IPS DF 19.7 (cell line): ENCODE data around the gene ZDHHC11.
"Not testable (repeated sequence)": the region's sequence is repeated elsewhere in the genome, so short reads cannot be mapped to it uniquely, and the experiment has no call there.

Experiments
- DNase-seq: peaks from one replicate; pipeline ENCODE4 v3.0.0-alpha.2; 2013; ENCODE audit warnings: low read depth, low spot score

ZDHHC11 gene

DNA sequence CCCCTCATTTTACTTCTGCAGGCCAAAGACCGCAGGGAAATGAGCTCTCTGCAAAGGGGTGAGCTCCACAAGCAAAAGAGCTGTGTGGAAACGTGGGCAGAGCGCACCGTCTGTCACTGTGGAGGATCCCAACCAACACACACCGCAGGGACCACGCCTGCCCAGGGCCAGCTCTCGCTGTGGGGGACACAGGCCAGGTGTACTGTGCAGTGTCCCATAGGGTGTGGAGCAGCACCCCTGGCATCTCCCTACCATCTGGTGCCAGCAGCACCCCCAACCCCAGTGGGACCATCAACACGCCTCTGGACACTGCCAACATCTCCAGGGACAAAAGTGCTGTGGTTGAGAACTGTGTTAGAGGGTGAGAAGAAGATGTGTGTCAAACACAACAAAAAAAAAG is 27.9 kb upstream of the ZDHHC11 start:
- DNase-seq = not testable (repeated sequence)

DNA sequence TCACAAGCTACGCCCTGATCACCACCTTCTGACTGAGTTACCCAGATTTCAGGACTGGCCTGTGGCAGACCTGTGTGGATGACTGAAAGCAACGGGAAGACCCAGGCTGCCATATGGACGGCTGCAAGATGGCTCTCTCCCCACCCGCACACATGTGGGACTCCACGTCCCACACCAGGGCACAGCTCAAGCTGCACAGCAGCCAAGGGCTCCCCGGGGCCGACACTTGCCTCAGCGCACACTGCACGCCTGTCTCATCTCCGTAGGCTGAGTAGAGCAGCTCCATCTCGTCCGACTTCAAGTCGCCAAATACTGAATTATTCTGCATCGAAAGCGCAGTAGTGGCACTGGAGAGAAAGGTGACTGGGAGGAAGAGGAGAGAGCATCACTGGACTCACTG is 27.3 kb upstream of the ZDHHC11 start:
- no peak for DNase-seq

DNA sequence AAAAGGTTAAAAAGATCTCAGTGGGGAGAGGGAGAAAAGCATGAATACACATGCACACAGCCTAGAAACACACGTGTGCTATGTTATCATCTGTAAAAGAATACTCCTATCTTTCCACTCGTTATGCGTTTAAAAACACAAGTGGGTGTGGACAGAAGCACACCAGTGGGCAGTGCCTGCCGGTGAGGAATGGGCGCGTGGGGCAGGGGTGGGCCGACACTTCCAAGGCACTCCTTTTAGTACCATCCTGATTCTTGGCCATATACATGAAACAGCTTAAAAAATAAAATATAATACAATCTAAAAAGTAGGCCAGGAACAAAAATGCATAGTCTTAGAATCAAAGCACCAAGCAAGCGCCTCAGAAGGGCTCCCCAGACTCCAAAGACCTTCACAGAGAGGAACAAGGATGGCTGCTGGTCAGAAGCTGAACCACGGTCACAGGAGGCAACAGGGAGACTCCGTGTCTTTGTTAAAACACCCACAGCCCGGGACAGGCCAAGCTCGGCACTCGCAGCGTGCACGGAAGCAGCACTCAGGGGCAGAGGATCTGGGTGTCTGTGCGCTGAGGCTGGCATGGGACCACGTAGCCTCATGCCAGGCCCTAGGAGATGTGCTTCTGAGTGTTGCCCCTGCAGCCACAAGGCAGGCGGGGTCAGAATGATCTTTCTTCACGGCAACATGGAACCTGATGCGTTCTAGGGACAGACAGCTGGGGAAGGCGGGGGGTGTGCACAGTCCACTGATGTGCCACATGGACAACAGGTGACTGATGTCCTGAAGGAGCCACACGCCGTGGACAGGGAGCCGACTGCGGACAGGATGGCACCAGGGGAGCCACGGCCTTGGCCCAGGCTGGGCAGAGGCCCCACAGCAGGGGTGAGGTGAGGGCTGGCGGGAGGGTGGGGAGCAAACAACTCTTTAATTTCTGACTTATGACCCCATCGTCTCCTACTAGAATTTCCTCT is 25.9 kb upstream of the ZDHHC11 start:
- no peak for DNase-seq

DNA sequence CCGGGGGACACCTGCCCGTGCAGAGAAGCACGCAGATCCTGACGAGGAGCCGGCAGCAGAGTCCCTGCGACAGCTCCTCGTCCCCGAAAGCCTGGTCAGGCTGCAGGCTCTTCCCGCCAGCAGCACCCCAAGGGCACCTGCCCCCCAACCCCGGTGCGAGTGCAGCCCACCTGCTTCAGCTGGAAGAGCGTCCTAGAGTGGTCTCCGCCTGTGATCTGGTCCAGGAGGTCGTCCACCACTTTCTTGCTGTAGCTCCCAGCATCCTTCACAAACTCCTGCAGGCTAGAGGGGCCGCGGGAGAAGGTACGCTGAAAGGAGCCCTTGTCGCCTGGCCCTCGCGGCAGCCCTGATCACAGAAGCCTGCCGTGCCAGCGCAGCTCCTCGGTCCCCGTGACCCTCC is 25.1 kb upstream of the ZDHHC11 start:
- DNase-seq = no peak

DNA sequence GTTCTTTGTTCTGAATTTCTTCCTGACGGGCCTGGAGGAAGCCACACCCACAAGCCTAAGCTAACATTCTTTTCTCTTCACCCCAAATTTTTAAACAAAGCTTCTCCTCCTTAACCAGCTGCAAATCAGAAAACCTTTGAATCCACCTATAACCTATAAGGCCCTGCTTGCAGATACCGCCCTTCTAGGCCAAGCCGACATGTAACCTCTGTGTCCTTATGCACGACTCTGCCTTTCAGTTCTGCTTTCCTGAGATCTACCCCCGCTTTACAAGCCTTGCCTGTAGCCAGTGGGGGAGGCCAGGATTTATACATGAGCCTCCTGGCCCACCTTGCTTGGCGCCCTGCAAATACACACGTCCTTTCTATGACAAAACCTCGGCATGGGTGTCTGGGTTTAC is 22.5 kb upstream of the ZDHHC11 start:
- no peak for DNase-seq

DNA sequence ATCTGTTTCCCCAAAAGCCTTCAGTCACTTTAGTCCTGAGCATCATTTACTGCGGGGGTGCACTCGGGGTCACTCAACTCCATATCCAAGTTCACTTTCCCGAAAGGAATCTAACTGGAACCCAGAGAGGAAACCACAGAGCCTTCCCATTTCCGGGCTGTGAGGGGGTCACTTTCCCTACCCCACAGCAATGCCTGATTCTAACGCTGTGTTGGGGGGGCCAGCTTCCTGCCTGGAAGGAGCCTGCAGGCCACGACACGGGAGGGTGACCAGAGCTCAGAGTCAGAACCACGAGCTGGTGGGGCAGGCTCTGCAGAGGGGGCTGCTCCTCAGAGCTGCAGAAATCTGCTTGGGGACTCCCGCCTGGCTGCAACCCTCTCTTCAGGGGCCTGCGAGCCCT is 21.5 kb upstream of the ZDHHC11 start:
- DNase-seq = no peak

DNA sequence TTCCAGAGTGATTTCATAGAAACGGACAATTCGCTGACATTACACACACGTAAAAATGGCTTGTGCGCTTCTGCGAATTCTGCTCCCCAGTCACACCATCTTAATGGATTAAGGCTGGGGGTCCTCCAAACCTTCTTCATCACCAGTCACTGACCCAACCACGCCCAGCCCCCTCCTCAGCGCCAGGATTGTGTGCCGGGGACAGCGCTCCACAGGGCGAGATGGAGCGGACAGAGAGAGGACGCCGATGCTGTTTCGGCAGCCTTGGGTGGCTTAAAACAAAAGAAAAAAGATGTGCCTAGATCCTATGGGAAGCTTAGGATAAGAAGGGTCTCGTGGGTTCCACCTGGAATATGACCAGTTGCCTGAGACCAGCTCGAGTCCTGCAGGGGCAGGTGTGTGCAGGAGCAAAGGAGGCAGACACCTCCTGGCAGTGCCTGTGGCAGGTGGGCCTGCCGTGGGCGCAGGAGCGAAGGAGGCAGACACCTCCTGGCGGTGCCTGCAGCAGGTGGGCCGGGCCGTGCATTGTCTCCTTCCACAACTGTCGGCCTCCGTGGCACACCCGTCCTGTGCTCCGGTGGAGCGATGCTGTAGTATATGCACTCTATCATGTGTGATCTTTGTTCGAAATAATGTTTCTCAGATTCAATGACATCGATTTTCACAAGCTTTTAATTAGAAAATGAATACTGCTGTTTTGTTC is 21.0 kb upstream of the ZDHHC11 start:
- no peak for DNase-seq

DNA sequence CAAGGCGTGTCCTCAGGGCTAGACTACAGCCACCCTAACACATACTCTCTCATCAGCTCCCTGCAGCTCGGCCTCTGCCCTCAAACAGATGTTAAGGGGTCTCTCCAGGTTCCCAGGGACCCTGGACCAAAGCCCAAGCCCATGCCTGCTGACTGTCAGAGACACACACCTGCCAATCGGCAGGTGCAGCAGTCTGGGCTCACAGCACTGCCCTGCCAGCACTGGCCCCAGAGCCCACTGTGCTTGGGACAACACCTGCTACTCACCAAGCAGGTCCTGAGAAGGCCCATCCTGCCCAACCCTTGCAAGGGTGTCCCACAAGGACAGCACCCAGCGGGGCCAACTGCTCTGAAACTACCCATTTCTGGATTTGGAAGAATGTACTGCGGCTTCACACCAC is 20.2 kb upstream of the ZDHHC11 start:
- DNase-seq = no peak

DNA sequence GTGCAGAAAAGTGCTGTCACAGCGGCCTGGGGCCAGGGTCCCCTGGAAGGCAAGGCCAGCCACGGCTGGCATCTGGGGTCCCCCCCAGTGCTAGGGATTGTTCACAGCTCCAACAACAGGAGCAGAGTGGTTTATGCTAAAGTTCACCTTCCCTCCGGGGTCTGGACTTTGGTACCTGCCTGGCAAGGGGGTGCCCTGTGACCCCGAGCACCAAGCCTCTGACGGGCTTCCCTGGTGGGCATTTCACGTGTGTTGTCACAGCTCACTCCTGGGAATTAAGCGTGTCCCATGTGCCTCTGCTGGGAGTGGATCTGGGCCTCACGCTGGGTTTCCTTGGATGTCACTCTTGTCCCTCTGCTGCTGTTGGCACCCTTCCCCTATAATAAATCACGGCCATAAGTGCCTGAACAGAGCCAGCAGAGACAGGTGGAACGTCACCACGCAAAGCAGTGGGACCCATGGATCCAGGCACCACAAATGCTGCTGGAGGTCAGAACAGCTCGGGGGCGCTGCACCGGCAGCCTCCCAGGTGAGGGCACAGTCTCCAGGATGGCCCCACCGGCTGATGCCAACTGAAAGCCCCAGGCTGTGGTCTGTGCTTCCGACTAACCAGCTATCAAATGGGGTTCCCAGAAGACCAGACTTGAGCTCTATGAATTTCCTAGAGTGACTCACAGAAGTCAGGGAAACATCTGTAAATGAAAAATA is 17.8 kb upstream of the ZDHHC11 start:
- DNase-seq = no peak

DNA sequence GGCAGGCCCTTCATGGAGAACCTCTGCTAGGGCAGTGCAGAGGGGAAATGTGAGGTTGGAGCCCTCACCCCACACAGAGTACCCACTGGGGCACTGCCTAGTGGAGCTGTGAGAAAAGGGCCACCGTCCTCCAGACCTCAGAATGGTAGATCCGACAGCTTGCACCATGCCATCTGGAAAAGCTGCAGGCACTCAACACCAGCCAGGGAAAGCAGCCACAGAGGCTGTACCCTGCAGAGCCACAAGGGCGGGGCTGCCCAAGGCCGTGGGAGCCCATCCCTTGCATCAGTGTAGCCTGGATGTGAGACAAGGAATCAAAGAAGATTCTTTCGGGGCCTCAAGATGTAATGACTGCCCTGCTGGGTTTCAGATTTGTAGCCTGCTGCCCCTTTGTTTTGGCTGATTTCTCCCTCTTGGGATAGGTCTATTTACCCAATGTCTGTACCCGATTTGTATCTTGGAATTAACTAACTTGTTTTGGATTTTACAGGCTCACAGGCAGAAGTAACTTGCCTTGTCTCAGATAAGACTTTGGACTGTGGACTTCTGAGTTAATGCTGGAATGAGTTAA is 16.6 kb upstream of the ZDHHC11 start:
- no peak for DNase-seq

DNA sequence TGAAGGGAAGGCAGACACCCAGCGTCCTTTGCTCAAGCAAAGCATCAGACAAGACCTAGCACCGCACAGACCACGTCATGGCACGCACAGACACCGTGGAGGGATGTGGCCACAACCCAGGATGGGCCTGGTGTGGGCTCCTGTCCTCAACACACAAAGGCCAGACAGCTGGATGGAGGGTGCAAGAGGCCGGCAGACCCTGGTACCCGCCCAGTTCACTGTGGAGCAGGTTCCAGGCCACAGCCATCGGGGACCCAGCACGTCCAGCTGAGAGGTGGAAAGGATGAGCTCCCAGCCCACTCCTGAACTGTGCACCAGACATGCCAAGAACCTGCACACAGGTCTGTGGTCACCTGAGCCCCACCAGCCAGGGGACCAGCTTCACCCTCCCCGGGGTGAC is 15.0 kb upstream of the ZDHHC11 start:
- DNase-seq = no peak

DNA sequence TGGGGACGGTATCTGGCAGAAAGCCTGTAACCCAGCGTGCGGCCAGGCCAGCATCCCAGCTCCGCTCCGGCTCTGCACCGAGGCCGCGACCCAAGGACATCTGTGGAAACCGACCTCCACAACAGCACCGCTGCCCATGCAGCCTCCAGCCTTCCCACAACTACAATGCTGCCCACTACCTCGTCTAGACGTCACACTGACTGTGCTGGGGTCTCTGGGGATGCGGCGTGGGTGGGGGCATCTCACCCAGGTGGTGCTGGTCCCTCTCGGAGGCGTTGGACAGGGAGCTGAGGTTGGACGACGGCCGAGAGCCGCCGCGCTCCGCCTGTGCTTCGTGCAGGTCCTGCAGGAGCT is 14.4 kb upstream of the ZDHHC11 start:
- DNase-seq = no peak

DNA sequence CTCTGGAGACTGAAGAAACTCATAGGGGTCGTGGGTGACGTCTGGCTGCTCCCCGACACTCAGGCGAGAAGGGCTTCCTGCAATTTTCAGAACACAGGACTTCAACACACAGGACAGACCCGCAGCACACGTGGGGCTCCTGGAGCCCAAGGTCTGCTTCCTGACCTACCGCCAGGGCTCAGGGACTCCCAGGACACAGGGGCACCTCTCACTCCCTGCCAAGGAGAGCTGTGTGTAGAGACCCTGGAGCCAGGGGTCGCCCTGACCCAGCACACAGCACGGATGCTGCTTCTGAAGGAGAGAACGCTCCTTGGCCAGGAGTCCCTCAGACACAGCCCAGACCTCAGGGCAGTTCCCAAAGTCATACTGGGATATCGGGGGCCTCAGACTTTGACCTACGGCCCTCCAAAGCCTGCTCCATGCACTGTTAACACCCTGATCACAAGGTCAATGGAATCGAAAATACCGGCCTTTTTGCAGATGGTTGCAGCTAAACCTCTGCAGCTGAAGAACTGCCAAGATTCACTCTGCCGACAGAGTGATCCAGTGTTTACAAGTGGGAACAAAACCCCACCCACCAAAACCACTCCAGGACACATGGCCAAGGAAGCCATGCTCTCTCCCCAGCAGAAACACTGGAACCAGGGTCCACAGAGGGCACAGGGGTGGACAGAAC is 13.8 kb upstream of the ZDHHC11 start:
- no peak for DNase-seq

DNA sequence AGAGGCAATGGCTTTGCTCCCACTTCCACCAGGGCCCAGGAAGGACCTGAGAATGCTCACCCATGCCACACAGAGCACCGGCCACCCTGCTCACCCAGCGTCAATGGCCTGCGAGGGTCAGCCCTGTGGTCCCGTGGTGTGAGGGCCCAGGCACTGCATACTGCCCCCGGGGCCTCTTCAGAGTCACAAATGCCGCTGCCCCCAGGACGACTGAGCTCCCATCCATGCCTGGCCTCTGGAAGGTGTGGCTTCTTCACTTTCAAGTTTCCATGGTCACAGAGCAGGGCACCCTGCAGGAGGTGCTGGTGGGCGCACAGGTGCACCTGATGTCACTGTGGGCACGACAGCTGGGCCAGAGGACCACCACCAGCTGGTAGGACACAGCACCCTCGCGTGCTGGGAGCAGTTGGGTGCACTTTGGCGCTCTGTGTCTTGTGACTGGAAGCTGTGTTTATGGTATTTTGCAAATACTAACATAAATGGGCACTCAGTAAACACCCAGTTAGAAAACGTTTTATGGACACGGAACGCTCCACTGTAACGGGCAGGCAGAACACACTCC is 12.5 kb upstream of the ZDHHC11 start:
- DNase-seq = no peak

DNA sequence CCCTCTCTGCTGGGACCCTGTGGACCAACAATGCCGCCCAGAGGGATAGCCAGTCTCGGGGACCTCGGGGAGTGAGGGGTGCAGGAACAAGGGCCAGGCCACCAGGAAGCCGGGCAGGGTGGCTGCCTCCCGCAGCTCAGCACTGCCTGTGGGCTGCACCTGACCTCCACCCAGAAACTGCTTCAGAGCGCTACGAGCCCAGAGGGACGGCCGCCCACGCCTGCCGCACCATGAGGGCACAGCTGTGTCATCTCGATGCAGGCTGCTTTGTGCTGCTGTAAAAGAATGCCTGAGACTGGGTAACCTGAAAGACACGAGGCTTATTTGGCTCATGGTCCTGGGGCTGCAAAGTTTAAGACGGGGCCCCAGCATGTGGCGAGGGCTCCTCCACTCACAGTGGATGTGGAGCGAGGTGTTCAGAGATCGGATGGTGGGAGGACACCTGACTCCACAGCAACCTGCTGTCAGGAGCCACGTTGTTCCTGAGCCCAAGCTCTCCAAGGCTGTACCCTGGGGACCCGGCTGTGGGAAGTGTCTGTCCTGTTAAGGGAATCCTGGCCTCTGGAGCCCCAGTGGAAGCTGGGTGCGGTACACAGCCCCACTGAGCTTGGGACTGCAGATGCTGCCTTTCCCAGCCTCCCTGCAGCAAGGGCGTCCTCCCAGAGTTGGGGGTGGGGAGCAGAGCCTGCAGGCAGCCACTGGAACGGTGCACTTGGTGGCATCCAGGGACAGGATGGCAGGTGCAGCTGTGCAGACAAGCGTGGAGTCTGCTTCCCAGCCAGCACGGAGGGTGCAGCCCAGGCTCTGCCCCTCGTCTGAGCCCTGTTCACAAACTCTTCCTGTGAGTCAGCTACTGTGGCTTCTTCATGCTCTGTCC is 11.8 kb upstream of the ZDHHC11 start:
- DNase-seq = no peak

DNA sequence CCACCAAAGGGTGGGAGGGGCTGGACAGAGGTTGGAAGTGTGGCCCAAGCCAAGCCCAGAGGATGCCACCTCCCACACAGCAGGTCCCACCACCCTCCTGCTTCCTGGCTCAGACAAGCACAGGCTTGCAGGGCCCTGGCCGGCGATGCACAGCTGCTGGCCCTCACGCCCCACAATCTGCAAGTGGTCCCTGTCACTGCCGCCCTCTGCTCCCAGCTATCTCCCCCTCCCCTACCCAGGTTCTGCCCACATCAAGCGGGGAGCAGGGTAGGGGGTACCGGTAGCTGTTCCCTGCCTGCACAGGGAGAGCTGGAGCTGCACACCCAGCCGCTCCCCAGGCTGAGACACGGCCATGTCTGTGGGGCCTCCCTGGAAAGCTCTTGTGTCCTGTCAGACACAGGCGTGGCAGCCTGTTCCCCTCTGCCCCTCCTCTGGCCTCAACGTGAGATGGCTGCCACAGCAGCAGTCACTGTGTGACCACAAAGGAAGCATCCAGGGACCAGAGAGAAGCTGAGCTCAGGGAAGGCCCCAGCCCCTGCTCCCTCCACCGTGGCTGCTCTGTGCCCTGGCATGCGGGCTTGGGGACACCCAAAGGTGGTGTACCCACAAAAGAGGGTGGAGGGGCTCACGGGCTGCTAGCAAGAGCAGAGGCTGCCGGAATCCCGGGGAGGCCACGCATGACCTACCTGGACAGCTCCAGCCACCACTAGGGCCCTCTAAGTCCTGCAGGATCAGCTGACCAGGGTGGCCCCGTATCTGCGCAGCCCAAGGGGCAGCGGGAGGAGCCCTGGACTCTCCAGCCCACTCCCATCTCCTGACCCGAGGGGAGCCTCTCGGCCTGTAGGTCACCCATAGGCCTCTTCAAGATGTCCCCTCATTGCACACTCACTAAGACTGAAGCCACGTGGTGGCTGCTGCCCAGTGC is 10.9 kb upstream of the ZDHHC11 start:
- no peak for DNase-seq

DNA sequence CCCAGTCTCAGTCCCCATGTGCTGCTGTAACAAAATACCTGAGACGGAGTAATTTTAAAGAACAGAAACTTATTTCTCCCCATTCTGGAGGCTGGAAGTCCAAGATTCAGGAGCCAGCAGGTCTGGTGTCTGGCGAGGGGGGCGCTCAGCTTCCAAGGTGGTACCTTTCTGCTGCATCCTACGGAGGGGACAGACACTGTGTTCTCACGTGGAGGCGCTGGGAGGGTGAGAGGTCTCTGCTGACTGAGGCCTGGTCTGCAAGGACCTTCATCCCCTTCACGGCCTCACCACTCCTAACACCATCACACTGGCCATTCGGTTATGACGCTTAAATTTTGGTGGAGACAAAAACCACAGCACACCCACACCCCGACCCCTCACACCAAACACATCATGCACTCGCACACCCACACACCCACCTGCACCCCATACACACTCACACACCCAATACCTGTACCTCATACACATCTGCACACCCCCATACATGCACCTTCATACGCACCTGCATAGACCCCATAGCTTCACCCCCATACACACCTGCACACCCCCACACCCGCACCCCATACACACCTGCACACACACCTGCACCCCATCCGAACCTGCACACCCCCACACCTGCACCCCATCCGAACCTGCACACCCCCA is 9.8 kb upstream of the ZDHHC11 start:
- no peak for DNase-seq

DNA sequence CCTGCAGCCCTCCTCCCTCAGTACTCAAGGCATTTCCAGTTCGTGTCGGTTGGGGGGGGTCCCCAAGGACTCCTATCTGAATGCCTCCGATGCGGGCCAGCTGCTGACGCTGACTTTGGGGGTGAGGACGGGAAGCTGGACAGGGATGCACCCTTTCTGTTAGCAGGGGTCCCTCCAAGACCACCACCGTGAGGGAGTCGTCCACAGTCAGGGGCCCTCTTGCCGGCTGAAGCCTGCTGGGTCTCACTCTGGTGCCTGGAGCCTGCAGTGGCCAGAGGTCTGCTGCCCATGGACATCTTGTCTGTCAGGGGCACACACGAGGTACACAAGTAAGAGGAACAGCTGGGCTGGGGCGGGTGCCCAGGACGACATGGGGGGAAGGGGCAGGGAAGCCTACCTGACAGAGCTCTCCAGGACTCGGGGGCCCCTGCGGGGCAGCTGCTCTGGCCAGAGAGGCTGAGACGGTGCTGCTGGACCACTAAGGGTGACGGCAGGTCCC is 9.1 kb upstream of the ZDHHC11 start:
- no peak for DNase-seq
